Hepatocyte (in vitro differentiated cells): ENCODE data around the gene SKP1.

ENCODE experiments used
- CTCF ChIP-seq: fragments of 200-600 bp; sonication (generic); IDR thresholded peaks from 2 replicates; pipeline ENCODE4 v1.5.1; 2016; ENCODE audit warnings: antibody characterized with exemption, mild to moderate bottlenecking; ENCODE audit not compliant: poor library complexity
- EZH2 ChIP-seq: fragments of 200-600 bp; sonication (generic); IDR thresholded peaks from 2 replicates; pipeline ENCODE4 v1.6.1; 2016; ENCODE audit warnings: antibody characterized with exemption, mild to moderate bottlenecking, borderline replicate concordance

- TF ChIP-seq CTCF = no peak
- no peak for TF ChIP-seq EZH2
Observed at GRCh38 chr5:134195666-134196065, 18.9 kb upstream of the SKP1 start.
